Lung microvascular endothelial cell (primary cell): ENCODE measurements around the gene CNPPD1. TPM values are rescaled to one million over a fixed set of nuclear protein-coding genes. Genes with fewer than 3 reads are reported as not detected.
A peak's percentile ranks its signal among the peaks of the same experiment; 100 is the strongest.

ENCODE experiments used
- DNase-seq, 2 donors: peaks; one replicate each; pipeline versions ENCODE4 v3.0.0 to v3.0.0-alpha.2; 2010; ENCODE audit warnings: low read depth in 2 of 2
- total RNA-seq: library from RNA; depleted of rRNA; stranded (reverse); fragments of >200 nt; gene quantifications from 2 replicates; pipeline ENCODE4 v1.2.1, GENCODE V29; 2014

The CNPPD1 gene
- total RNA-seq, 1 donor from 2014 or later = 26.4 TPM

DNA sequence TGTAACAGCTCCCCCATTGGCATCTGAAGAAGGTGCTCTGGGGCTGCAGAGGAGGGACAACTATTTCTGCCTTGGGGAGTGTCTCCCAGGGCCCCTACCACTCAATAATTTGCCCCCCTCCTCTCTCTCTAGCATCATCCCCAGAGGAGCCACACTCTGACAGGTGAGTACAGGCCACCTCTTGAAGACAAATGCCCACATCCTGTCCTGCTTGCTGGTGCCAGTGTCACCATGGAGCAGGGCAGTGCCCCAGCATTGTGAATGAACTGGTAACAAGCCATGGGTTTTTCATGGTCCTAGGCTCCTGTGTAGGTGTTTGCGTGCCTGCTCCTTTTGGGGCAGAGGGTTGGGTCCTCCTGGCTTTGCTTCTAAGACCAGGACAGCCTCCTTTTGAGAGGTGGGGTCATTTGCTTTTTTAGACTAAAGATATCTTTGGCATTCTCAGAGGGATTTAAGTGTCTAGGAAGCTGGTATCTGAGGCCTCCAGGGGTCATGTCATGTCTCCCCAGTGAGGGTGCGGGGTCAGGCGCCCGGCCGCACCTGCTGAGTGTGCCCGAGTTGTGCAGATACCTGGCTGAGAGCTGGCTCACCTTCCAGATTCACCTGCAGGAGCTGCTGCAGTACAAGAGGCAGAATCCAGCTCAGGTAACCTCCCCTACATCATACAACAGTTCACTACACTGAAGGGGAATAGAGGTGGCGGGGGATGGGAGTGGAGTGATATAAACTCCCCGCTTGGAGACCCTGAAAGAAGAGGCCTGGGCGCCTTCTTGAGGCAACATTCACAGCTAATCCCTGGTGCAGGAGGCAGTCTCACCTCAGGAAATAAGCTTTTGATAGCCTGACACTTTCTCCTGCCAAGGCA lies 3.1 kb upstream of the CNPPD1 start:
- no peak for DNase-seq

DNA sequence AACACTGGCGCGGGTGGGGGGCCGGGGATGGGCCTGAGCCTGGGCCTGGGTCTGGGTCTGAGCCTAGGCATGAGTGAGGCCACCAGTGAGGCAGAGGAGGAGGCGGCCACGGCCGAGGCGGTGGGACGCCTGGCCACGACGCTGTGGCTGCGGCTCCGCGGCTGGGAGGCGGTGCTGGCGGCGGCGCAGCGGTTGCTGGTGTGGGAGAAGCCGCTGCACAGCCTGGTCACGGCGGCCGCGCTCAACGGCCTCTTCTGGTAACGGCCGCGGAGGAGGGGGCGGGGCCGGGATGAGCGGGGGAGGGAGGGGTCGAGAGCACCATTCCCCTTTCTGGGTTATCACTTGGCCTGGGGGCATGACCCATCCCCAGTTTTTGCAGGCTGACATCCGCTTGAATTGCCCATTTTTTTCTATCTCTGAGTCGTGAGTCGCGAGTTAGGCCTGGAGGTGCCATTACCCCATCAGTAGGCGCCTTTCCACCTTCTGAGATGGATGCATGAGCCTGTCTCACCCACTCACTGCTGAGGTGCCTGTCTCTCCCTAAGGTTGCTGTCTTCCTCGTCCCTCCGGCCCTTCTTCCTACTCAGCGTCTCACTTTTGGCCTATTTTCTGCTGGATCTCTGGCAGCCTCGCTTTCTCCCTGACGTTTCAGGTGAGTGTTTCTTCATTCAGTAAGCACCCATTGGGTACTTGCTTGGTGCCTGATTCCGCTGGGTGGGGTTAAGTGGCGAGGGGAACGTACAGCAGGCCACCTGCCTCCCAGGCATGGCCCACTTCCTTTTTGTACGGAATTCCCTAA lies 1.9 kb upstream of the CNPPD1 start:
- DNase-seq = peak; percentile 46 to 48

DNA sequence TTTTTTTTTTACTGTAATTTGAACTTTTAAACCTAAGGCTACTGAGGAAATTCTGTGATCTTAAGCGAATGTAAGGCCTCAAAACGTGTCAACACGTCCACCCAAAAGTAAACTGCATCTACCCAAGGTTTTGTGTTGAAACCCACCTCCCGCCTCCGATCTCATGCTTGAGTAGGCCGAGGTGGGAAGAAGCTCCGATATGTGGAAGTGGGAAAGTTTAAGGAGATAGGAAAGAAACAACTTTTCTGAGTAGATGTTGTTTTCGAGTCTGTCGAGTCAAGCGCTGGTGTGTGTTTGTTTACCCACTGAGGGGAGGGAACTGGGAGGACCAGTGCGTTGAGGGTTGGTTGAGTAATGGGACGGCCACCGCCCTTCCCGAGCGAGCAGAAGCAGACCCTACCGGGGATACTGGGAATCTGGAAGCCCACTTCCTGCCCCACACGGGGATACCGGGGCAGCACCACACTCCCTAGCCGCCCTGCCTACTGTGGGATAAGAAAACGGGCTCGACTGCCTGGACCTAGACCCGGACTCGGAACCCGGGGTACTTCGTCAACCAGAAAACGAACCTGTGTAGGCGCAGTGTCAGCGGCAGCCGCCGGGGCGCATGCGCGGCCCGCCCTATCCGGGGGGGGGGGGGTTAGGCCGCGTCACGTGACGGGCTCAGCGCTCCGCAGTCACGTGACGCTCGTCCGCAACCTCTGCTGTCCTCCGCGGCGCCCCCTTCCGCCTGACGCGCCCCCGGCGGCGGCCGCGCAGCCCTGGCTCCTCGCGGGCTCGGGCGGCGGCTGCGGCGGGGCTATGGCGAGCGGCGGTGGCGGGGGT lies 1.0 kb upstream of the CNPPD1 start, which contains the start of gene RETREG2:
RETREG2 (plus strand) TSS at position 724 of the 825 bp plus-strand sequence; CDS start at position 802, 78 bp downstream.
- peak; percentile 93 to 95 for DNase-seq

- peak; percentile 40 to 45 for DNase-seq
Measured at GRCh38 chr2:219175928-219176817, 552 bp downstream of the CNPPD1 start.

- no peak for DNase-seq
Measured at GRCh38 chr2:219175486-219175885, 1.2 kb downstream of the CNPPD1 start.

DNA sequence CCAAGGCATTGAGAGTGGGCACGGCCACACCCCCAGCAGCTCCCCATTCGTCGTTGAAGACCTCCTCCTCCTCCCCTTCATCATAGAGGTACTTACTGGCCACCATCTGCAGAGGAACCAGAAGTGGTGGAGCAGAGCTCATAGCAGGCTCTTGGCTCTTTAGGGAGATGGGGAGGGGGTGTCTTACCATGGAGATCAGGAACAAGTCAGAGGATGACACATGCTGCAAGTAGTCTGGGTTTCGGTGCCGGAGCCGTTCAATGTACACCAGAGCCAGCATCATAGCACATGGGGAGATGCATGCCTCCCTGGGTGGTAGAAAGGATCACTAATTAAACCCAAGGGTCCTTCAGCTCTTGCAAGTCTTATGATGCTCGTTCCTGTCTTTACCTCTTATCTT lies 1.9 kb downstream of the CNPPD1 start:
- no peak for DNase-seq

- no peak for DNase-seq
Measured at GRCh38 chr2:219174146-219174545, 2.6 kb downstream of the CNPPD1 start.

- DNase-seq = no peak
Measured at GRCh38 chr2:219173176-219173575, 3.5 kb downstream of the CNPPD1 start.

DNA sequence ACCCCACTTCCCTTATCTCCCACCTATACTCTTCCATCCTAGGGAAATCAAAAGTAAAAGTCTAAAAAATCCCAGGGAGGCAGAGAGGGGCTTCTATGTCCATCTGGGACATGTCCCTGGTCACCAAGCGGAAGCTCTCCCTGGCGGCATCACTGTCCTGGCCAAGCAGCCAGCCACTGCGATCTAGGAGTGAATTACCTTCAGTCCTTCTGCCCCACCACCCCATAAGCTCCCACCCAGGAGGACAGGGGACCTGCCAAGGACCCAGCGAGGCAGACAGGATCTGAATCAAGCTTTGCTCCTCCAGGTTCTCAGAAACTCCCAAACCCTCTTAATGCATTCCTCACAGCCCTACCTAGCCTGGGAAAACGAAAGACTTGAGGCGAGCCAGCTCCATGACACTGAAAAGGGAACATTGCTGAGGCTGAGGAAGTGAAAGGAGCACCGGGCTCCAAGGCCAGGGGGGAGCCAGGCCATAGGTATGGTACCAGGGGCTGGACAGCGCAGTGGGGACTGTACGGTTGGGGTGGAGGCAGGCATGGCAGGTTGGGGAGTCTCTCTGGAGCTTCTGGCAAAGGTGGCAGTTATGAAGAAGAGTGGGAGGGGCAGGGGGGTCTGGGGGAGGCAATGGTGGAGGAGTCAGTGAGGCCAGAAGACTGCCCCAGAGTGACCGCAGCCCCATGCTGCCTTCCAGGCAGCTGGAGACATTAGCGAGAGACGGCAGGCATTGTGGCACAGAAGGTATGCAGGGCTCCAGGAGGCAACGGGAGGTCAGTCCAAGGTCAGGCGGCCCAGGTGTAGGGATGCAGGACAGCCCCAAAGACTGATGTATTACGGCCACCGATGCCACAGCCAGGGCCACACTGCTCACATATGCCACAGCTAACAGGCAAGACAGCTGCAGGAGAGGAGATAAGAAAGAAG lies 4.2 kb downstream of the CNPPD1 start:
- DNase-seq = no peak

GRCh38 chr2:219171231-219171651 lies 5.5 kb downstream of the CNPPD1 start:
- DNase-seq = peak; percentile 53 to 87

- no peak for DNase-seq
Measured at GRCh38 chr2:219169930-219170654, 6.6 kb downstream of the CNPPD1 start, which contains the start of gene SLC23A3. Gene SLC23A3, minus strand, starts transcription at chr2:219170029. Its CDS starts 45 bp downstream, at chr2:219169984.

DNA sequence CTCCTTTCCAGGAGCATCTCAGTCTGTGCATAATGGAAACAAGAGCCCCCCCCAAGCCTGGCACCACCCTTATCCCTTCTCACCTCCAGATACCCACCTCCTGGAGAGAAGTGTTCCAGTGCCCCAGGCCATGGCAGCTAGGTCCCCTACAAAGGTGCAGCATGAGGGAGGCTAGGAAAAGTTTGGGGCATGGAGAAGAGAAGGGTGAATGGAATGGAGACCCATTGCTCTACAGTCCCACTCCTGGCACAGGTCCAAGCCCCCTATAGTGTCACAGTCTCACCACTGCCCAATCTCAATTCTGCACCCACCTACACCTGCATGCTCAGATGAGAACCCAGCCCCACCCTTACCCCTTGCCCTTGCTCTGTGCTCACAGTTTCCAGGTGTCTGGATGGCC lies 7.8 kb downstream of the CNPPD1 start:
- no peak for DNase-seq

GRCh38 chr2:219168526-219168925 lies 8.2 kb downstream of the CNPPD1 start:
- DNase-seq = no peak

DNA sequence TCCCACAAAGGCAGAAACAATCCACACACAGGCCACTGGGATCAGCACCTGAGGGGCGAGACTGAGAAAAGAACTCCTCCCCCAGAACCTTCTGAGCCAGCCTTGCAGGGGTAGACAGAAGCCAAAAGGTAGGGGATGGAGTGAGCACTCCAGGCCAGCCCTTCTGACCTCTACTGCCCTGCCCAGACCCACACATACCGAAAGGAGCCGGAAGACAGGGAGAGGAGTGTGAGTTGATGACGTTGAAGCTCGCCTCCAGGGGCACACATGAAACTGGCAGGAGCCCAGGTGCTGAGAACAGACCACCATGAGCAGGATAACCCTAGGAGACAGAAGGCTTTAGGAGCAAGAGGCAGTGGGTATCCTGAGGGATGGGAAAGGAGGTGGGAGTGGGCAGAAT lies 8.7 kb downstream of the CNPPD1 start:
- DNase-seq = no peak

DNA sequence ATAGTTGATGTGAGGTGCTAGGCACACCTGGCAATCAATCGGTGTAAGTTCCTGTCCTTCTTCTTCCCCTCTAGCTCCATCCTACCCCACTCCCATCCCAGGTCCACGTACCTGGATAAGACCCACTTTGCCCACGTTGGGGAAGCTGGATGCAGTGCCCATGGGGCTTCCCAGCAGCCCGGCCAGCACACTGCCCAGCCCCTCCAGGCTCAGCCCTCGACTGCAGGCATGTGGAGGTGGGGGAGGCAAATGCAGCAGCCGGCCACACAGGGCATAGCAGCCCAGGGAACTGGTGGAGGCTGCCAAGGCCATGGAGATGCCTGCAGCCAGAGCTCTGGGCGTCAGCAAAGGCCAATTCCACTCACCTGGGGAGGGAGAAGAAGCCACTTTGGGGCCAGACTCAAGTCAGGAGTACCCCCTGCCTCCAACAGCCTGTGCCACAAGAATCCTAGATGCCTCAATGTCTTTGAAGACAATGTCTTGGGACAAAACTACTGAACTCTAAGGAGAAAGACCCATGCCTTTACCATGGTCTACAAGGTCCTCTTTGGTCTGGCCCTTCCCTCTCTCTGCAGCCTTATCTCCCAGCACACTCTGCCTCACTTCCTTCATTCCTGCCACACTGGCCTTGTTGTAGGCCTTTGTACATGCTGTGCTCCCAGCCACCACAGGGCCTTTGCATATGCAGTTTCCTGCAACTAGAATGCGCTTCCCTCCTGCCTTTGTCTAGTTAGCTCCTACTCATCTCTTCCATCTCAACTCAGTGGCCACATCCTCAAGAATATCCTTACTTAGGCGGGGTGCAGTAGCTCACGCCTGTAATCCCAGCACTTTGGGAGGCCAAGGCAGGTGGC lies 11.4 kb downstream of the CNPPD1 start:
- no peak for DNase-seq

DNA sequence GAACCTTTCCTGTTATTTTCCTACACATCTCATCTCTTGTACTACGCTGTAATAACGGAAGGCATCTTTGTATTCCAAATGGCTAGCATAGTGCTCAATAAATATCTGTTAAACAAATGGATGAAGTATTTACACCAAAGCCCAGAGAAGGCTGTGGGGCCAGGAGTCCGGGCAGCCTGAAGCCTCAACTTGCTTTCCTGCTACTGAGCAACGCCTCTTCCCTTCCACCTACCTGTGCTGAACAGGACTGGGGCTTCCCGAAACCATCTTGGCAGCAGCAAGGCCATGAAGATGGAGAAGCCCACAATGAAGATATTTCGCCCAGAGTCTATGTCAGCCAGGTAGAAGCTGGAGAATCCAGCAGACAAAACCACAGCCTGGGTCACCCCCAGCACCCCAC lies 13.6 kb downstream of the CNPPD1 start:
- no peak for DNase-seq

GRCh38 chr2:219161097-219161496 lies 15.6 kb downstream of the CNPPD1 start:
- DNase-seq = no peak
